HPDE6-E6E7 (cell line): ENCODE data around the gene TUBAL3.
"Not testable (repeated sequence)": the region's sequence is repeated elsewhere in the genome, so short reads cannot be mapped to it uniquely, and the experiment has no call there.

Experiments used
- DNase-seq: peaks from one replicate; pipeline ENCODE4 v3.0.0; 2011; ENCODE audit warnings: missing footprints; ENCODE audit errors: extremely low spot score

Gene TUBAL3

DNA sequence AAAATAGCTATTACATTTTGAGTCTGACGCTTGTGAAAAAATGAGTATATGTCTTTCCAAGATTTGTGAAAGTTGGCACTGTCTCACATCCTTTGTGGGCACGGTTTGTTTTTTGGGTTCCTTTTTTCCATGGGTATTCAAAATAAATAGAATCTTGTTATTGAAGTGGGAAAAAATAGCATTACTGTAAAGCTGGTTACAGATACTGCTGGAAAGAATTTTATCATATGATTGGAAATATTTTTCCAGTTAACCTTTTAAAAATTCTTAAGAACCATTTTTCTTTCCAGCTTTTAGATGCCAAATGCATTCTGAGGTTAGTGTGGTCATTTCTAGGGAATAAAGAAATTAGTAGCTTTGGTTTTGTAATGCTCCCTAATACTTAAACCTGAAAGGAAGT lies 19.1 kb upstream of the TUBAL3 start:
- no peak for DNase-seq

- no peak for DNase-seq
These were observed 15.0 kb upstream of the TUBAL3 start for GRCh38 chr10:5419466-5420094.

DNA sequence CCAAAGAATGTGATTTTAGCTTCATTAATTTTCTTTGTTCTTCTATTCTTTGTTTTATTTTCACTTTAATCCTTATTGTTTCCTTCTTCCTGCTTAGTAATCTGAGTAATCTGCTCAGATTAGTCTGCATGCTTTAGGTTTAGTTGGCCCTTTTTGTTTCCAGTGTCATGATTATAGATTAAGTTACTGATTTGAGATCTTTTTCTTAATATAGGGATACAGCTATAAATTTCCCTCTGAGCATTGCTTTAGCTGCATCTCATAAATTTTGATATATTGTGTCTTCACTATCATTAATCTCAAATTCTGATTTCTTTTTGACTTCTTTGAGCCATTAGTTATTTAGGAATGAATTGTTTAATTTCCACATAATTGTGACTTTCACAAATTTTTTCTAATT lies 14.0 kb upstream of the TUBAL3 start:
- no peak for DNase-seq

DNA sequence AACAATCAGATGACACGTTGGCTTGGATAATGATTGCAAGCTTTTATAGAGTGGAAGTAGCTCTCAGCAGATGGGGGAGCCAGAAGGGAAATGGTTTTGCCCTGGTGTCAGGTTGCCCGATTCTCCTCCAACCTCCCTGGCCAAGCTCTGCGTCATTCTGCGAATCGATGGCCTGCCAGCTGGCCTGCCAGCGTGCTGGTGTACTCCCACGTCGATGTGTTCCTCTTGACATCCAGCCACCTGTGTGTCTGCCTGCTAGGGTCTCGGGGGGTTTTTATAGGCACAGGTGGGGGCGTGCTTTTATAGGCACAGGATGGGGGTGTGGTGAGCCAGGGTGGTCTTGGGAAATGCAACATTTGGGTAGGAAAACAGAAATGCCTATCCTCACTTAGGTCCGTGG lies 12.4 kb upstream of the TUBAL3 start:
- DNase-seq: no peak

- peak; percentile 7 for DNase-seq
These were observed 8.6 kb upstream of the TUBAL3 start for GRCh38 chr10:5413012-5413938.

- DNase-seq: peak; percentile 74
These were observed 7.8 kb upstream of the TUBAL3 start, which contains the start of gene NET1 for GRCh38 chr10:5412277-5412941. Gene NET1, plus strand, starts transcription at chr10:5412557. Its CDS starts 136 bp downstream, at chr10:5412693.

DNA sequence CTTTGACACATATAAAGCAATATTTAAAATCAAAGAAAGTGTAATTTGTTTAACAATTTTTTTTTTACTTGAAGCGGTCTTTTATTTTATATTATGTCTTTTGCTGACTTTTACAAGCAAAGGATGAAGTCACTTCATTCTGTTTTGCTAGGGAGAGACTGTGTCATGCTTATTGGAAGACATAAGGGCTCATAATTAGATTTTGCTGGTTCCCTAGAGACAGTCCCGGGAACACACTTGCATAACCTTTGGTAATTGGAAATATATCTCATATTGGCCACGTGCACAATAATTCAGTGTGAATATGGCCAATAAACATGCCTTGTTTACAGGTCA lies 7.3 kb upstream of the TUBAL3 start:
- DNase-seq: no peak

- DNase-seq: not testable (repeated sequence)
These were observed 6.2 kb upstream of the TUBAL3 start for GRCh38 chr10:5410787-5411186.

DNA sequence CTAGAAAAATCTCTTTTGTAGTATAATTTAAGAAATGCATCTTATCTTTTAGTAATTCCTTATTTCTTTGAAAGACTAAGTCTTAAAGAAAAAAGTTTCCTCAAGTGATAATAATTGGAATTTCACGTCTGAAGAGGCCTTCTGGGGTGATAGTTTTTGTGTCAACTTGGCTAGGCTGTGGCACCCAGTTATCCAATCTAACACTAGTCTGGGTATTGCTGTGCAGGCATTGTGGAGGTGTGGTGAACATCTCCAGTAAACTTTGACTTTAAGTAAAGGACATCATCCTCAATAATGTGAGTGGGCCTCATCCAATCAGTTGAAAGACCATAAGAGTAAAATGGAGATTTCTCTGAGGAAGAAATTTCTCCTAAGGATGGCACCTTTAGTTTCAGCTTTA lies 2.3 kb upstream of the TUBAL3 start:
- DNase-seq: no peak

DNA sequence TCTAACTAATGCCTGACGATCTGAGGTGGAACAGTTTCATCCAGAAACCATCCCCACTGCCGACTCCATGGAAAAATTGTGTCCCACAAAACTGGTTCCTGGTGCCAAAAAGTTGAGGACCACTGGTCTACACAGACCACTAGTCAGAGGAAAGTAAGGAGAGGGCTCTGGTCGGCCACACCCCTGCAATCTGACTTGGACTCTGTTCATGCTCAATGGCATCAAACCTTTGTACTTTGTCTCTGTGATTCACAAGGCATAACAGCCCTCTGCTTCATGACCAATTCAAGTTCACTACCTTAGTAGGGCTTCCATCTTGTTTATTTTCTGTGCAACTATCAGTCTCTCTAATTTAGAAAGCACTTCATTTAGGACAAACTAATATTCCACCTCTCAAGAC lies 1.8 kb downstream of the TUBAL3 start:
- DNase-seq: no peak

DNA sequence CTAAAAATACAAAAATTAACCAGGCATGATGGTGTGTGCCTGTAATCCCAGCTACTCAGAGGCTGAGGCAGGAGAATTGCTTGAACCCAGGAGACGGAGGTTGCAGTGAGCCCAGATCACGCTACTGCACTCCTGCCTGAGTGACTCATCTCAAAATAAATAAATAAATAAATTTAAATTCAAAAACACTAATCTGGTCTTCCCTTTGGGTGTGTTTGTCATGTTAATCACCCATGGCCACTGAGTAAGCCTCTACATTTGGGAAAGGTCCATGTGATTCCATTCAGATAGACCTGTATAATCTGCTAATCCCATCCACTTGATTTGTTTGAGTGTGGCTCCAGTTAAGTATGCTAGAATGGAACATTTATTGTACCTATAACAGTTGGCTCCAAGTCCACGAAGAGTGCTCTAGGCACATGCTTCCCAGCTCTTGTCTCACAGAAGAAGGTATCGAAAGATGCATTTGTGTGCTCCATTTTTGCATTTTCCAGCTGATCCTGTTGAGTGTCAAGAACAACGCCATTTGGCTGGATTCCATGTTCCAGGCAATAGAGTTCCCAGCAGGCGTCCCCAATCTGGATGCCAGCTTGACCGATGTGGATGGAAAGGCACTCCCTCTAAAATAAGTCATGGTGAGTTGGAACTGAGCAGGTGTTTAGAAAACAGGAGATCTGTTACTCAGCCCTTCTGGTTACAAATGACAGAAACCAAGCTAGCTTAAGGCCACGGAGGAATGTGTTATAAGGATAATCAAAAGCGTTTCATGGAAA lies 4.0 kb downstream of the TUBAL3 start:
- no peak for DNase-seq

GRCh38 chr10:5399332-5399731 lies 5.3 kb downstream of the TUBAL3 start:
- no peak for DNase-seq

- DNase-seq: no peak
These were observed 7.9 kb downstream of the TUBAL3 start for GRCh38 chr10:5396556-5397300.

DNA sequence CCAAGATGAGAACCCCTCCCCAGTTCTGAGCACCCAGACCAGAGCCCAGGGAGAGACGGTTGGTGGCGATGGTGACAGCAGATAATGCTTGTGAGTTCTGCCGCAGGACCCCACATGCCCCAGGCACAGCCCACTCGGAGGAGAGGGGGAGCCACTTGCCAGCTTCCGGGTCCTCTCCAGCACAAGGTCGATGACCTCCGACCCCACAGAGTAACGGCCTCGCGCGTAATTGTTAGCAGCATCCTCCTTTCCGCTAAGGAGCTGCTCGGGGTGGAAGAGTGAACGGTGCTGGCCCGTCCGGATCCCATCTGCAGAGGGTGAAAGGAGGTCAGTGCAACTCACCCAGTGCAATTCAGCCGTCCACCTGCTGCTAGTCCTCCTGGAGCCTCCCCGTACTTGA lies 9.5 kb downstream of the TUBAL3 start:
- DNase-seq: no peak

DNA sequence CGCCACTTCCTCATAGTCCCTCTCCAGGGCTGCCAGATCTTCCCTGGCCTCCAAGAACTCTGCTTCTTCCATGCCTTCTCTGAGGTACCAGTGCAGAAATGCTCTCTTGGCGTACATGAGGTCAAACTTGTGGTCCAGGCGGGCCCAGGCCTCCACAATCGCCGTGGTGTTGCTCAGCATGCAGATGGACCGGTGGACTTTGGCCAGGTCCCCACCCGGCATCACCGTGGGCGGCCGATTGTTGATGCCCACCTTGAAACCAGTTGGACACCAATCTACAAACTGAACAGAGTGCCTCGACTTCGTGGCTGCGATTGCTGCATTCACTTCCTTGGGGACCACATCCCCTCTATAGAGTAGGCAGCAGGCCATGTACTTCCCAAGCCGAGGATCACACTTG lies 11.1 kb downstream of the TUBAL3 start:
- no peak for DNase-seq

DNA sequence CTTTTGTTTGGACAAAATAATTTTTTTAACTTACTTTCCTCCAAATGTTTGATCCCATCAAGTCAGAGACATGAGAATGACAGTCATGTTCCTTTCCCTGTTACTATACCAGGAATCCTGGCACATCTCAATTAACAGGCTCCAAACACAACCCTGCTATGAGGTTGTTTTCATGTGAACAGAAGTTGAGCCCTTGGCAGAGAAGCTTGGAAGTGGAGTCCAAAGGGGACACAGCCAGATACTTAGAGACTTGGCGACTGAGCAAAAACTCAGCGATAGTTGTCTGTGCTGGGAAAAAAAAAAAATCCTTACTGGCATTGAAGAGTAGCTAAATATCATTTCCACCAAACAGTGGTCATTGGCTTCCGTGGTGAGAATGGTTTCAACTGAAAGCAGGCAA lies 12.8 kb downstream of the TUBAL3 start:
- DNase-seq: no peak

DNA sequence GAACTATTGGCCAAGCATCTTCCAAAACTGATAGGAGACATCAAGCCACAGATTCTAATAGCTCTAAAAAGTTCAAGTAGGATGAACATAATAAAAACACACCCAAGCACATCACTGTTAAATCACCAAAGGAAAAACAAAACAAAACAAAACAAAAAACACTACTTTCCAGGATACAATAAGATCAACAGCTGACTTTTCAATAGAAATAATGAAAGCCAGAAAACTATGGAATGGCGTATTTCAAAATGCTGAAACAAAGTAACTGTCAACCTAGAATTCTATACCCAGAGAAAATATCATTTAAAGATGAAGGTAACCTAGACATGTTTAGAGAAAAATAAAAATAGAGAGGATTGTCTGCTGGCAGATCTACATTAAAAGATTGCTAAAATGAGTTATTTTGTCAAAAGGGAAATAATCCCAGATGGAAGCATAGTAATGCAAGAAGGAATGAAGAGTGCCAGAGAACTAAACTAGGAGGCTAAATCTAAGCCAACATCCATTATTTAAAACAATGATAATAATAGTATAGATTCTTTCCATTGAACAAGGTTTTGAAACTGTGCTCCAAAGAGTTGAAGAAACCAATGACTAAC lies 13.9 kb downstream of the TUBAL3 start:
- DNase-seq: no peak

GRCh38 chr10:5387169-5387568 lies 17.5 kb downstream of the TUBAL3 start:
- no peak for DNase-seq

GRCh38 chr10:5385224-5385623 lies 19.4 kb downstream of the TUBAL3 start:
- no peak for DNase-seq

- DNase-seq: no peak
These were observed 23.4 kb downstream of the TUBAL3 start for GRCh38 chr10:5381187-5381586.

DNA sequence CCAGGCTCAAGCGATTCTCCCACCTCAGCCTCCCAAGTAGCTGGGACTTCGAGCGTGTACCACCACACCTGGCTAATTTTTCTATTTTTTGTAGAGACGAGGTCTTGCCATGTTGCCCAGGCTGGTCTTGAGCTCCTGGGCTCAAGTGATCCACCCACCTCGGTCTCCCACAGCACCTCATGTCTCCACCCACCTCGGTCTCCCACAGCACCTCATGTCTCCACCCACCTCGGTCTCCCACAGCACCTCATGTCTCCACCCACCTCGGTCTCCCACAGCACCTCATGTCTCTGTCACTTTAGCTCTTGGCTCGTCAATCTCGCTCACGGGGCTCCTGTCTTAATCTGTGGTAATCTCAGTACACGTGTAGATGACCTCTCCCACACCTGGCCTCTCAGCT lies 24.2 kb downstream of the TUBAL3 start:
- not testable (repeated sequence) for DNase-seq
